Stimulated activated CD4-positive, alpha-beta T cell treated with anti-CD3 and anti-CD28 coated beads, Interleukin-12 subunit alpha, Interleukin-12 subunit beta, amount 100 ng/mL, for 24 hours (primary cell): ENCODE results near the gene PBRM1.

Source experiments
- DNase-seq, 2 experiments: peaks; one replicate each; pipeline ENCODE4 v3.0.0-alpha.2; 2020; ENCODE audit warnings: low read depth in 2 of 2

Gene PBRM1

GRCh38 chr3:52670621-52671521 is 14.8 kb downstream of the PBRM1 start:
- peak in 1 of 2 experiments; percentile 22 for DNase-seq

DNA sequence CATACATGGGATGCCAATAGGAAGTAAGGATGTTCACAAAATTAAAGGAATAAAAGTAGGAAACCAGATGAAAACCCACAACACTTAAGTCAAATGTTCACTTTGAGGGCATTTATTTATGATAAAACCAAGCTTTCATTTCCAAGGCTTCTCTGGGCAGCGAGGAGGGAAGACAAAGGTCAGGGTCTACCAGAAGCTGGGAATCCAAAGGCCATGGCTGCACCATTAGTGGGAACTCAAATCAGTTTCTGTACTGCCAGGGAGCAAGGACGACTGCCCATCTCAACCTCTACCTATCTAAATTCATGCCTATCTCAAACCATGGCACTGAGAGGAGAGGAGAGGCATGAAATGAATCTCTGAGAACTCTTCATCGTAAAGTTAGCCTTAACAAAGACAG is 22.6 kb downstream of the PBRM1 start:
- no peak for DNase-seq

DNA sequence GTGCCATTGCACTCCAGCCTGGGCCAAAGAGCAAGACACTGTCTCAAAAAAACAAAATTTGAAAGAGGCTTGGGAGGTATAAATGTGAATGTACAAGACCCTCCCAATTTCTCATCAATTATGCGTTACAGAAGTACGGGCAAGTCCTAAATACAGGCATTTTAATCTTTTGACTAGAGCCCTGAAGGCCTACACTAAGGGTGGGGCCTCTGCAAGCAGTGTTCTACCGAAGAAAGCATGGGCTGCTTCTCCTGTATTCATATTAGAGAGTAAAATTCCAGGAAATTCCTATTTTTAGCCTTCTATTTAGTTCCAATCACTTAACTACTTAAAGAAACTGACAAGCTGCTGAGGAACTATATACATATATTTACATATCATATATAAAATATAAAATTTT is 25.7 kb downstream of the PBRM1 start:
- DNase-seq: no peak

DNA sequence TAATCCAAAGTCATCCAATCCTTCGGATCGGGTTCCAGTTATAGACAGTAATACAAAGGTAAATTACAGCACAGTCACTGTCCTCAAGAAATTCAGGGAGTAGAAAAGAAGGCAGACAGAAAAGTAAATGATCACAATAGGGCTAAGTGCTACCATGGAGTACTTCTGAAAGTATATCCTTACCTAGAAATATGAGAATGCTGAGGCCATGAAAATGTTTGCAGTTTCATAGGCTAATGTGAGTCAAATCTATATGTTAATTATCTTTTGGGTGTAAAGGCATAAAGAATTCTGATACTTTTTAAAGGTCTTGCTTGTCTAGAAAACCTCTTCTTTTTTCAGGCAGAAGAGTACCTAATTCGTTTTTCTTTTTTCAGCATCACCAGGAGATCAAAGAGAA is 29.8 kb downstream of the PBRM1 start:
- DNase-seq: no peak

DNA sequence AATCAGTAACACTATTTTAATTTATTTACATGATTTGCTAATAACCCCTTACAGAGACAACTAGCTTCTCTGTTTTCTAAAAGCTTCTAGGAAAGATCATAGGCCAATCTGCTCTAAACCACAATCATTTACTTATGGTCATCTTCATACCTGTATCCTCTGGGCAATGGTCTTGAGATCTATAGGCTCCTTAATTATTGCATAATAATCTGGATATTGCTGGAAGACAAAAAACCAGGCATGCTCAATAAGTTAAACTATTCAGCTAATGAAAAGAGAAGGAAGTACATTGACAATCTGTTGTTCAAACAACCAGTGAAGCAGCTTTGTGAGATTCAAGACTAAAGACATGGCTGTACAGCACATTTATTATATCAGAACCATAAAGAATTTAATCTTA is 34.1 kb downstream of the PBRM1 start:
- DNase-seq: no peak

- DNase-seq: no peak
Measured at GRCh38 chr3:52650439-52650838, 35.3 kb downstream of the PBRM1 start.

GRCh38 chr3:52649461-52650210 is 36.1 kb downstream of the PBRM1 start:
- DNase-seq: no peak

GRCh38 chr3:52645549-52645948 is 40.2 kb downstream of the PBRM1 start:
- DNase-seq: no peak

GRCh38 chr3:52636673-52637072 is 49.0 kb downstream of the PBRM1 start:
- DNase-seq: no peak

GRCh38 chr3:52633786-52634185 is 51.9 kb downstream of the PBRM1 start:
- DNase-seq: no peak

GRCh38 chr3:52625041-52625440 is 60.7 kb downstream of the PBRM1 start:
- no peak for DNase-seq

GRCh38 chr3:52623234-52623792 is 62.4 kb downstream of the PBRM1 start:
- no peak for DNase-seq

DNA sequence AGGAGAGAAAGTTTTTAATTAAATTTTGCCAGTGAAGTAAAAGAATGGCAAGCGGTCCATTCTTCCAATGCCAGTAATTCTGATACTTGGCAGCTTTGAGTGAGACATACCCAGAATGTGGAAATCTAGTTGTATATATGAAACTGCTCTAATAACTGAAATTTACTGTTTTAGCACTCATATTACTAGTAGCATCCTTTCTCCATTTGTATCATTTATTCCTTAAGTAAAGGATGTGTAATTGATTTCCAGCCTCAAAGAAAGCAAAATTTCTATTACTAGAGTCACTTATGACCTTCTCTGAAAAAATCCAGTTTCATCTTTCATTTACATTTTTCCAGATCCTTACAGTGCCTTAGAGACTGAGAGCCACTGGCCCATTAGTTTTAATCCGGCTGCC is 65.1 kb downstream of the PBRM1 start:
- no peak for DNase-seq

- no peak for DNase-seq
Measured at GRCh38 chr3:52615166-52615565, 70.5 kb downstream of the PBRM1 start.

- no peak for DNase-seq
Measured at GRCh38 chr3:52614689-52615088, 71.0 kb downstream of the PBRM1 start.

GRCh38 chr3:52609316-52609815 is 76.3 kb downstream of the PBRM1 start:
- no peak for DNase-seq

- DNase-seq: no peak
Measured at GRCh38 chr3:52608337-52608736, 77.4 kb downstream of the PBRM1 start.

- no peak for DNase-seq
Measured at GRCh38 chr3:52606373-52607085, 79.2 kb downstream of the PBRM1 start.

DNA sequence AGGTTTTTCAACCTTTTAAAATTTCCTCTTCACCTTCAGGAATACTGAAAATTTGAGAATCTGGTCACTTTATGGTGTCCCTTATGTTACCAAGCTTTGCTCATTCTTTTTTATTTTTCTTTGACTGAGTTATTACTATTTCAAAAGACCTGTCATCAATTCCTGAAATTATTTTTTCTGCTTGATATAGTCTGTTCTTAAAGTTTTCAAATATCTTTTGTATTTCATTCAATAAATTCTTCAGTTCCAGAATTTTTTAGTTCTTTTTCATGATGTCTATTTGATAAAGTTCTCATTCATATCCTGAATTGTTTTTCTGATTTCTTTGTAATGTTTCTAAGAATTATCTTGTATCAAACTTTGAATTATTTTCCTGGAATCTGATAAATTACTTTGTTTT is 85.5 kb downstream of the PBRM1 start:
- DNase-seq: no peak

DNA sequence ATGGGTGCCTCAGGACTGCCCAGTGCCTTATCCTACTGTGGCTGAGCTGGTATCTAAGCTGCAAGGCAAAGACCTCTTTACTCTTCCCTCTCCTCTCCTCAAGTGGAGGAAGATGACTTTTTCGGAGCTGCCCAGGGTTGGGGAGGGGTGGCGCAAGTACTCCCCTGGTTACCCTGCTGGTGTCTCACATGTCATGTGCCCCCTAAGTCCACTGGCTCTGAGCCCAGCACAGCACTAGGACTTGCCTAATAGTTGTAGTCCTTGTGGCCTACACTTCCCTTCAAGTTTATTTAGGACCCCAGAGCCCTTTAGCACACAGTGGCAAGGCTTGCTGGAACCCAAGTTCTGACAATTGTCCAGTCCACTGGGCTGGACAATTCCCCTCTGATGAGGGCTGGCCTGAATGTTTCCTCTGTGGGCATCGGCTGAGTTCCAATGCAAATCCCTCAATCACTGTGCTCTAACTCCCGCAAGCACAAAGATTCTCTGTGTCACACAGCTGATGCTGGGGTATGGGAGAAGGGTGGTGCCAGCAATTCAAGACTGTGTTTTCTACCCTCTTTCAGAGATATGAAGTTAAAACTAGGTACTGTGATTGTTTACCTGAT is 89.0 kb downstream of the PBRM1 start:
- no peak for DNase-seq

- no peak for DNase-seq
Measured at GRCh38 chr3:52593103-52593502, 92.6 kb downstream of the PBRM1 start.
